ENCODE measurements around the gene METTL8. TPM values are rescaled to one million over a fixed set of nuclear protein-coding genes. Genes with fewer than 3 reads are reported as not detected.

Gene METTL8
- total RNA-seq, 1 experiment from 2014 or later = 34.4 TPM

DNA sequence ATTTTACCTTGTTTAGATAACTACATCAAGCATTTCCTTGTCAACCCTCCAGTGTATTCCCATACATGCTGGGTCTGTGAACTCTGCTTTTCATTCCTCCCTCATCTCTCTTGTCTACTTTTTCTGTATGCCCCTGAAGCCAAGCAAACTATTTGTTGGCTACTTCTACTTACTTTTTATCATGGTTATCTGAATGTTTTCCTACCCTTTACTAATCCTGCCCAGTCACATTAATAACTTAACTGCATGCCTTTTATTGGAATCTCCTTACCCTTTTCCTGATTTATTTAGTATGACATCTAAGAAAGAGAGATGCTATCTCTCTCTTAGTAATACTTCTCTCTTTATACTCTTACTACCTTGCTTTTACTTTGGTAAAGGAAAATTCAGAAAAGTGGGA is 17.3 kb upstream of the METTL8 start:
- Histone ChIP-seq H2AFZ (ENCODE audit: low read depth, low read length, poor library complexity, severe bottlenecking) (no peak overlapping the region), H3K9ac (ENCODE audit: low read length) (no peak overlapping the region), H3K36me3 (ENCODE audit: control insufficient read depth in 1 of 2, insufficient read depth in 2 of 2, low read length in 2 of 2) (peaks cover 8 to 12% of the 10 kb centered on the region in 2 experiments), H3K4me1 (ENCODE audit: control insufficient read depth in 1 of 2, insufficient read depth in 2 of 2, low read length in 2 of 2) (no peaks in the 10 kb centered on the region), H3K27me3 (ENCODE audit: insufficient read depth, low read length) (no peaks in the 10 kb centered on the region), H3K4me2 (ENCODE audit: low read length) (no peak overlapping the region), H4K20me1 (ENCODE audit: insufficient read depth) (no peaks in the 10 kb centered on the region), H3K79me2 (ENCODE audit: insufficient read depth, low read length) (no peaks in the 10 kb centered on the region), H3K9me2 (ENCODE audit: insufficient read depth) (no peaks in the 10 kb centered on the region), H3K4me3 (replicated peaks in 1 of 2; ENCODE audit: low read depth in 1 of 2, low read length in 2 of 2) (no peak overlapping the region), H3K27ac (ENCODE audit: low read depth, low read length) (no peak overlapping the region), H3K9me3 (ENCODE audit: control insufficient read depth in 1 of 2, insufficient read depth in 1 of 2, low read depth in 1 of 2, low read length in 2 of 2) (no peaks in the 10 kb centered on the region)
- ATAC-seq = no peak
- TF ChIP-seq POLR2AphosphoS5 (IDR thresholded peaks at IDR 0.05; ENCODE audit: low read depth, low read length) (no peak), TCF7L2 (IDR thresholded peaks at IDR 0.05; ENCODE audit: borderline replicate concordance, extremely low read depth, insufficient read depth, insufficient read length) (no peak), YY1 (IDR thresholded peaks at IDR 0.05; ENCODE audit: extremely low read depth, insufficient replicate concordance, low read depth, low read length) (no peak), CEBPB (IDR thresholded peaks at IDR 0.05; ENCODE audit: low read depth) (no peak)
- TF ChIP-seq, protein P1, sequence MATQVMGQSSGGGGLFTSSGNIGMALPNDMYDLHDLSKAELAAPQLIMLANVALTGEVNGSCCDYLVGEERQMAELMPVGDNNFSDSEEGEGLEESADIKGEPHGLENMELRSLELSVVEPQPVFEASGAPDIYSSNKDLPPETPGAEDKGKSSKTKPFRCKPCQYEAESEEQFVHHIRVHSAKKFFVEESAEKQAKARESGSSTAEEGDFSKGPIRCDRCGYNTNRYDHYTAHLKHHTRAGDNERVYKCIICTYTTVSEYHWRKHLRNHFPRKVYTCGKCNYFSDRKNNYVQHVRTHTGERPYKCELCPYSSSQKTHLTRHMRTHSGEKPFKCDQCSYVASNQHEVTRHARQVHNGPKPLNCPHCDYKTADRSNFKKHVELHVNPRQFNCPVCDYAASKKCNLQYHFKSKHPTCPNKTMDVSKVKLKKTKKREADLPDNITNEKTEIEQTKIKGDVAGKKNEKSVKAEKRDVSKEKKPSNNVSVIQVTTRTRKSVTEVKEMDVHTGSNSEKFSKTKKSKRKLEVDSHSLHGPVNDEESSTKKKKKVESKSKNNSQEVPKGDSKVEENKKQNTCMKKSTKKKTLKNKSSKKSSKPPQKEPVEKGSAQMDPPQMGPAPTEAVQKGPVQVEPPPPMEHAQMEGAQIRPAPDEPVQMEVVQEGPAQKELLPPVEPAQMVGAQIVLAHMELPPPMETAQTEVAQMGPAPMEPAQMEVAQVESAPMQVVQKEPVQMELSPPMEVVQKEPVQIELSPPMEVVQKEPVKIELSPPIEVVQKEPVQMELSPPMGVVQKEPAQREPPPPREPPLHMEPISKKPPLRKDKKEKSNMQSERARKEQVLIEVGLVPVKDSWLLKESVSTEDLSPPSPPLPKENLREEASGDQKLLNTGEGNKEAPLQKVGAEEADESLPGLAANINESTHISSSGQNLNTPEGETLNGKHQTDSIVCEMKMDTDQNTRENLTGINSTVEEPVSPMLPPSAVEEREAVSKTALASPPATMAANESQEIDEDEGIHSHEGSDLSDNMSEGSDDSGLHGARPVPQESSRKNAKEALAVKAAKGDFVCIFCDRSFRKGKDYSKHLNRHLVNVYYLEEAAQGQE (IDR thresholded peaks at IDR 0.05; ENCODE audit: low read depth) = no peak
- no peak for DNase-seq (ENCODE audit: low read depth, low spot score)
- BruUV-seq (replicated peaks) = no TSS peak
- intact Hi-C loops (cut with micrococcal nuclease) = no loop called here
- ChIA-PET CTCF (no interaction called here), POLR2A (no interaction called here), RAD21 (ENCODE audit: low non-redundant PET in 1 of 2, low total read pairs in 2 of 2, uncharacterized antibody in 2 of 2, unreplicated experiment in 2 of 2) (no interaction called here)

DNA sequence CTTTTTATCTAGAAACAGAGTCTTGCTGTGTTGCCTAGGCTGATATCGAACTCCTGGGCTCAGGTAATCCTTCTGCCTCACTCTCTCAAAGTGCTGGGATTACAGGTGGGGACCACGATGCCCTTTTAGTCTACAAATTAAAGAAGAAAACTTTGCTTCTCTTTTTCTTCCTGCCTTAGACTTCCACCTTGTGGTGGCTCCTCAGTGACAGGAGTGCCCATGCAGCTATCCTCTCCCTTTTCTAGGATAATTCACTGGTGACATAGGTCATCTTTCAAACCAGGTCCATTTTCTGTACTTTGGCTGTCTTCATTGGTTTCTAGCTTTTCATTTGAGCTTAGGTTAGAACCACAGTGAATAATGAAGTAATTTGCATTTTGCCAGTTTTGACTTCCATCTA is 13.9 kb upstream of the METTL8 start:
- no peak overlapping the region for H3K27ac ChIP-seq (ENCODE audit: low read depth, low read length)
- H3K9me2 ChIP-seq (ENCODE audit: insufficient read depth) = no peaks in the 10 kb centered on the region
- ChIA-PET RAD21 (ENCODE audit: low non-redundant PET in 1 of 2, low total read pairs in 2 of 2, uncharacterized antibody in 2 of 2, unreplicated experiment in 2 of 2) (no interaction called here), CTCF (no interaction called here), POLR2A (no interaction called here)
- H3K4me3 ChIP-seq (replicated peaks in 1 of 2; ENCODE audit: low read depth in 1 of 2, low read length in 2 of 2) = no peak overlapping the region
- H2AFZ ChIP-seq (ENCODE audit: low read depth, low read length, poor library complexity, severe bottlenecking) = no peak overlapping the region
- H3K36me3 ChIP-seq (ENCODE audit: control insufficient read depth in 1 of 2, insufficient read depth in 2 of 2, low read length in 2 of 2) = peaks cover 8 to 23% of the 10 kb centered on the region in 2 experiments
- H3K9ac ChIP-seq (ENCODE audit: low read length) = no peak overlapping the region
- no peaks in the 10 kb centered on the region for H3K4me1 ChIP-seq (ENCODE audit: control insufficient read depth in 1 of 2, insufficient read depth in 2 of 2, low read length in 2 of 2)
- BruUV-seq (replicated peaks) = no TSS peak
- intact Hi-C loops (cut with micrococcal nuclease) = no loop called here
- DNase-seq (ENCODE audit: low read depth, low spot score) = no peak
- TF ChIP-seq CBX3 (IDR thresholded peaks at IDR 0.05; ENCODE audit: low read depth) = no peak
- TF ChIP-seq RAD21 (IDR thresholded peaks at IDR 0.05; ENCODE audit: low read depth) = peak; percentile 41; the same call in 1 of the 2 replicates
- TF ChIP-seq, protein P2, sequence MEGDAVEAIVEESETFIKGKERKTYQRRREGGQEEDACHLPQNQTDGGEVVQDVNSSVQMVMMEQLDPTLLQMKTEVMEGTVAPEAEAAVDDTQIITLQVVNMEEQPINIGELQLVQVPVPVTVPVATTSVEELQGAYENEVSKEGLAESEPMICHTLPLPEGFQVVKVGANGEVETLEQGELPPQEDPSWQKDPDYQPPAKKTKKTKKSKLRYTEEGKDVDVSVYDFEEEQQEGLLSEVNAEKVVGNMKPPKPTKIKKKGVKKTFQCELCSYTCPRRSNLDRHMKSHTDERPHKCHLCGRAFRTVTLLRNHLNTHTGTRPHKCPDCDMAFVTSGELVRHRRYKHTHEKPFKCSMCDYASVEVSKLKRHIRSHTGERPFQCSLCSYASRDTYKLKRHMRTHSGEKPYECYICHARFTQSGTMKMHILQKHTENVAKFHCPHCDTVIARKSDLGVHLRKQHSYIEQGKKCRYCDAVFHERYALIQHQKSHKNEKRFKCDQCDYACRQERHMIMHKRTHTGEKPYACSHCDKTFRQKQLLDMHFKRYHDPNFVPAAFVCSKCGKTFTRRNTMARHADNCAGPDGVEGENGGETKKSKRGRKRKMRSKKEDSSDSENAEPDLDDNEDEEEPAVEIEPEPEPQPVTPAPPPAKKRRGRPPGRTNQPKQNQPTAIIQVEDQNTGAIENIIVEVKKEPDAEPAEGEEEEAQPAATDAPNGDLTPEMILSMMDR (IDR thresholded peaks at IDR 0.05 in 2 of 3, conservative IDR thresholded peaks at IDR 0.05 in 1 of 3; ENCODE audit: borderline replicate concordance in 1 of 3, insufficient read depth in 1 of 3, low read depth in 2 of 3, low read length in 2 of 3) = peak in 2 of 3 experiments; percentile 21 to 27; a peak in 1 of 6 replicates
- no peaks in the 10 kb centered on the region for H3K27me3 ChIP-seq (ENCODE audit: insufficient read depth, low read length)
- no peak overlapping the region for H3K4me2 ChIP-seq (ENCODE audit: low read length)
- ATAC-seq = no peak
- H4K20me1 ChIP-seq (ENCODE audit: insufficient read depth) = no peaks in the 10 kb centered on the region
- no peaks in the 10 kb centered on the region for H3K9me3 ChIP-seq (ENCODE audit: control insufficient read depth in 1 of 2, insufficient read depth in 1 of 2, low read depth in 1 of 2, low read length in 2 of 2)
- no peaks in the 10 kb centered on the region for H3K79me2 ChIP-seq (ENCODE audit: insufficient read depth, low read length)

All from HCT116 (cell line).